ENCODE measurements around the gene FAM222A.

Gene FAM222A

GRCh38 chr12:109737126-109737525 is 23.5 kb downstream of the FAM222A start:
- no peak for DNase-seq (ENCODE audit: low read depth, low spot score)

GRCh38 chr12:109737631-109738030 is 24.0 kb downstream of the FAM222A start:
- no peak for DNase-seq (ENCODE audit: low read depth, low spot score)

GRCh38 chr12:109738209-109738608 is 24.6 kb downstream of the FAM222A start:
- no peak for DNase-seq (ENCODE audit: low read depth, low spot score)

DNA sequence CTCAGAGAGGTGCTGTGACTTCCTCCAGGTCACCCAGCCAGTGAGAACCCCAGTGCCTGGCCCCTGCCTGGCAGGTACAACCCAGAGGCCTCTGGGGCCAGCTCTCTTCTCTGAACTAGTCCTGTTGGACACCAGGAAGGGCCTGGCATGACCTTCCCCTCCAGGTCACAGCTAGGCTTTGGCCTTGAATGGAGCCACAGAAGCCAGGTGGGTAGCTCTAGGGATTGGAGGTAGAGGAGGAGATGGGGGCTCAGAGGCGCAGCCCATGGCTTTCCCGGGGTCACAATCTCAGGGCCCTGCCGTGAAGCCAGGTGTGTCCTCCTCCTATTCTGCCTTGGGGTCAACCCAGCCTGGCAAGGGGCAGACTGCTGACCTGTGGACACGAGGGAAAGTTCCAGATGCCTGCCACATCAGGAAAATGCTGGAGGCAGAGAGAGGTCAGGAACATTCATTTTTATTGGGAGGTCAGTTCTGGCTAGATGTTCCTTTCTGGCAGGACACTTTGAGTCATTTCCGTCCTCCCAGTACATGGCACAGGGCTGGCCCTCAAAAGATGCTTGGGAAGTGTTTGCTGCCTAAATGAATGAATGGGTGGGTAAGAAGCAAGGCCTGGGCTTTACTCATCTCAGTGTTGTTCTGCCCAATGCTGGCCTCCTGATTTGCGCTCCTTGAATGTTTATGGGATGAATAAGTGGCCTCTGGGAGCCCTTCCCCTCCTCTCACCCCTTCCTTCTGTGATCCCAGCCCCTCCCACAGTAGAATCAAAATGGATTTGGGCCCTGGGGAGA is 25.4 kb downstream of the FAM222A start:
- DNase-seq (ENCODE audit: low read depth, low spot score) = no peak

GRCh38 chr12:109739747-109740693 is 26.4 kb downstream of the FAM222A start:
- no peak for DNase-seq (ENCODE audit: low read depth, low spot score)

- DNase-seq (ENCODE audit: low read depth, low spot score) = no peak
These were observed 27.1 kb downstream of the FAM222A start for GRCh38 chr12:109740694-109741245.

GRCh38 chr12:109741286-109741969 is 27.8 kb downstream of the FAM222A start:
- no peak for DNase-seq (ENCODE audit: low read depth, low spot score)

GRCh38 chr12:109741970-109742703 is 28.5 kb downstream of the FAM222A start:
- no peak for DNase-seq (ENCODE audit: low read depth, low spot score)

GRCh38 chr12:109743076-109743910 is 29.7 kb downstream of the FAM222A start:
- DNase-seq (ENCODE audit: low read depth, low spot score) = no peak

- no peak for DNase-seq (ENCODE audit: low read depth, low spot score)
These were observed 30.4 kb downstream of the FAM222A start for GRCh38 chr12:109744026-109744425.

DNA sequence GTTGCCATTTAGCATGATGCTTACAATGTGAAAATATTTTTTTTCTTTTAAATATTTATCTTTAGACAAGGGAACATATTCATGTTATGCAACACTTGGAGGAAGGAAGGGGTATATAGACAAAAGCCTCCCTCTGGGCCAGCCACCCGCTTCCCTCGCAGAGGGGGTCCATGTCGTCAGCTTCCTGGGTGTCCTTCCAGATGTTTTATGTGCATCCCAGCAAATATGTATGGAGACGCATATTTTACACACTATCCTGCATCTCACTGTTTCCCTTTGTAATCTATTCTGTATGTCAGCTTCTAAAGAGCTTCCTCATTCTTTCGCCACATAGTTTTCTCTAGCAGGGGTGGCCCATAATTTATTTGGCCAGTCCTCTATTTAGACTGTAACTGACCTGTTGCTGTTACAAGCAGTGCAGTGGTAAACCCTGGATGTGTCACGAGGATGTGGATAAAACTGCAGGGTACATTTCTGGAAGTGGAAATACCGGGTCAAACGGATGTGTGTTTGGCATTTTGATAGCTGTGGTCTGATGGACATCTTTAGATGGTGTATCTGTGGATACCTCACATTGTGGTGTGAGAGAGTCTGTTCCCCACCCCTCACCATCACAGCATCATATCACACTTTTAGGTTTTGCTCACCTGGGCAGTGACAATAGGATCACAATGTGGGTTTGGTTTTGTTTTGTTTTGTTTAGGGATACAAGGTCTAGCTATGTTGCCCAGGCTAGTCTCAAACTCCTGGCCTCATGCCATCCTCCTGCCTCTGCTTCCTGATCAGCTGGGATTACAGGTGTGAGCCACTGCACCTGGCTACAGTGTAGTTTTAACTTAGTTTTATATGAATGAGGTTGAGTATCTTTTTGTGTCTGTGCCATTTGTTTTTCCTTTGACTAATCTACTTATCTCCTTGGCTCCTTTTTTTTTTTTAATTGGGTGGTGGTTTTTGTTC is 31.6 kb downstream of the FAM222A start:
- no peak for DNase-seq (ENCODE audit: low read depth, low spot score)

GRCh38 chr12:109752117-109753053 is 38.8 kb downstream of the FAM222A start:
- DNase-seq (ENCODE audit: low read depth, low spot score) = no peak

DNA sequence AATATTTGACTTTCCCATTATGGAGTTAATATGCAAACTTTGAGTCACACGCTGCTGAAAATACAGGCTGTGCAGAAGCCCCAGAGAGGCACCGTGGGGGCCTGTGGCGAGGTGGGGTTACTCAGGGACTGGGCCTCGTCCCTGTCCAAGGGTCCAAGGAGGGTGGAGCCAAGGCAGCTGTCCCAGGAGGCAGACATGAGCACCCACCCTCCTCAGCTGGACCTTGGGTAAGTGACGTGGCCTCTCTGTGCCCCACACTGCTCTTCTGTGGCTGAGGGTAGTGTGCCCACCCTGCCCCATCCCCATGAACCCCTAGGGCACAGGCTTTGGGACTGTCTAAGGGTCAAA is 39.4 kb downstream of the FAM222A start:
- DNase-seq (ENCODE audit: low read depth, low spot score) = no peak

DNA sequence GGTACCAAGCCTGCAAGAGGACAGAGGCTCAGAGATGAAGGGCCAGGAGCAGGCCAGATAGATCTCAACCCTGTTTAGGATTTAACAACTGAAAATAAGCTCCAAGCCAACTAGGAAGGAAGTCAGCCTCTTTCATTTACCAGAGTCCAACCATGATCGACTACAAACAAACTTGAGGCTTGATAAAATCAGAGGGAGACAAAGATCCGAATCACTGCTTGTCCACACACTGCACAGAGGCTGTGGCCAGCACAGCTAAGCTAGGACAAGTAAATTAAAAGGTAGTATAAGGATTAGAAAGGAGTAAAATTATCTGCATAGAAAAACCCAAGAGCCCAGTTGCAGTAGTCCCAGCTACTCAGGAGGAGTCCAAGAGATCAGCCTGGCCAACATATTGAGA is 40.3 kb downstream of the FAM222A start:
- no peak for DNase-seq (ENCODE audit: low read depth, low spot score)

DNA sequence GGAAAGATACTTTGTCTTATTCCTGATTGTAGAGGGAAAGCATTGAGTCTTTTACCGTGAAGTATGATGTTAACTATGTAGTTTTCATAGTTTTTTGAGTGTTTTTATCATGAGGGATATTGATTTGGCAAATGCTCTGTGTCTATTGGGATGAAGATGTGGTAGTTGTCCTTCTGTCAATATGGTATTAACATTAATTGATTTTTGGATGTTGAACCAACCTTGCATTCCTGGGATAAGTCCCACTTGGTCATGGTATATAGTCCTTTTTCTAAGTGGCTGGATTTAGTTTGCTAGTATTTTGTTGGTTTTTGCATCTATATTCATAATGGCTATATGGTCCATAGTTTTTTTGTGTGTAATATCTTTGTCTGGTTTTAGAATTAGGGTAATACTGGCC is 42.8 kb downstream of the FAM222A start:
- DNase-seq (ENCODE audit: low read depth, low spot score) = no peak

GRCh38 chr12:109757671-109758265 is 44.1 kb downstream of the FAM222A start:
- DNase-seq (ENCODE audit: low read depth, low spot score) = no peak

All from activated CD4-positive, CD25-positive, alpha-beta regulatory T cell treated with anti-CD3 and anti-CD28 coated beads, Interleukin-2, amount 50 U/mL, for 16 hours (primary cell).